ENCODE data around the gene LRCOL1. TPM values are rescaled to one million over a fixed set of nuclear protein-coding genes. Genes with fewer than 3 reads are reported as not detected.

The LRCOL1 gene
- total and polyA plus RNA-seq, 10 of the 15 experiments (the other 5 are each of a cell fraction or from before 2014, with no cell fraction given), result not detected

DNA sequence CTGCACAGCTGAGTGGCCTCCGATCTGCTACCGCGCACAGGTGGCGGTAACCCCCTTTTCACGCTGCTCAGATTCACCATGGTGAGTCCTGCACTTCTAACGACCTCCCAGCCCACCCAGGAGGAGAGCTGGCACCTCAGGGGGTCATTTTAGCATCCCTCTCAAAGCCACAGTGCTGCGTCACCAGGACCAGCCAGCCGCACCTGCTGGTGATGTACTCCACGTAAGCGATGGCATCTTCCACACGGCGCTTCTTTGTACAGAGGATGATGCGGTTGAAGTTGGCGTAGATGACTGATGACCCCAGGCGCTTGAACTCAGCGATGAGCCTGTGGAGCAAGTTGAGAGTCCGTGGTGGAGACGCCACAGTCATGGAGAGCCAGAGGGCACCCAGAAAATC, 27.4 kb upstream of the LRCOL1 start:
- Histone ChIP-seq H2AFZ (ENCODE audit: control insufficient read depth, low read depth, low read length) (no peak overlapping the region), H3K79me2 (ENCODE audit: control insufficient read depth, insufficient read depth, low read length) (no peaks in the 10 kb centered on the region), H3K27me3 (replicated peaks in 1 of 2; ENCODE audit: control insufficient read depth in 2 of 2, insufficient read depth in 2 of 2, low read length in 1 of 2) (no peaks in the 10 kb centered on the region), H3K36me3 (ENCODE audit: control insufficient read depth in 2 of 2, insufficient read depth in 2 of 2, low read length in 1 of 2) (peaks cover 29 to 48% of the 10 kb centered on the region in 2 experiments), H3K27ac (ENCODE audit: control insufficient read depth, insufficient read depth) (no peak overlapping the region), H3K9ac (ENCODE audit: control insufficient read depth, insufficient read depth, low read length) (no peak overlapping the region), H3K9me3 (replicated peaks; ENCODE audit: control insufficient read depth, insufficient read depth, low read length) (no peaks in the 10 kb centered on the region), H4K20me1 (ENCODE audit: control insufficient read depth, insufficient read depth) (no peaks in the 10 kb centered on the region), H3K4me1 (ENCODE audit: control insufficient read depth, insufficient read depth, low read length) (no peaks in the 10 kb centered on the region; the same call in 1 of the 2 replicates), H3K4me3 (no peak overlapping the region), H3K4me2 (ENCODE audit: control insufficient read depth, insufficient read depth) (no peak overlapping the region)
- FAIRE-seq, result no peak
- RAD21 ChIA-PET (ENCODE audit: unreplicated experiment), result no interaction called here
- no peak for DNase-seq (ENCODE audit: low read depth, low spot score)
- CTCF ChIA-PET, result interaction anchor here (1.0 kb wide), 1 partner anchor 9 kb away, joined by 4 read pairs; no protein-coding TSS in a partner anchor
- WGBS (ENCODE audit: insufficient coverage, insufficient replicate concordance, low lambda C conversion rate, missing lambda C conversion rate), result 88% methylated on average over 18 of the region's 18 CpGs
- in situ Hi-C loops (cut with MboI), result no loop called here
- POLR2A ChIA-PET, result no interaction called here
- SMC1A ChIA-PET (ENCODE audit: uncharacterized antibody, unreplicated experiment), result no interaction called here
- BruUV-seq (replicated peaks), result no TSS peak
- intact Hi-C loops (cut with micrococcal nuclease; ENCODE audit: unreplicated experiment), result no loop called here
- ATAC-seq, result no peak
- TF ChIP-seq MXI1 (IDR thresholded peaks at IDR 0.05; ENCODE audit: low read depth, low read length), result no peak
- no peak for TF ChIP-seq IKZF2 (IDR thresholded peaks at IDR 0.05)
- no peak for TF ChIP-seq NR2C2 (IDR thresholded peaks at IDR 0.05; ENCODE audit: borderline replicate concordance, control insufficient read depth, insufficient read length, low read depth)
- TF ChIP-seq ATF7 (IDR thresholded peaks at IDR 0.05; ENCODE audit: low read depth), result no peak
- TF ChIP-seq, protein P1, sequence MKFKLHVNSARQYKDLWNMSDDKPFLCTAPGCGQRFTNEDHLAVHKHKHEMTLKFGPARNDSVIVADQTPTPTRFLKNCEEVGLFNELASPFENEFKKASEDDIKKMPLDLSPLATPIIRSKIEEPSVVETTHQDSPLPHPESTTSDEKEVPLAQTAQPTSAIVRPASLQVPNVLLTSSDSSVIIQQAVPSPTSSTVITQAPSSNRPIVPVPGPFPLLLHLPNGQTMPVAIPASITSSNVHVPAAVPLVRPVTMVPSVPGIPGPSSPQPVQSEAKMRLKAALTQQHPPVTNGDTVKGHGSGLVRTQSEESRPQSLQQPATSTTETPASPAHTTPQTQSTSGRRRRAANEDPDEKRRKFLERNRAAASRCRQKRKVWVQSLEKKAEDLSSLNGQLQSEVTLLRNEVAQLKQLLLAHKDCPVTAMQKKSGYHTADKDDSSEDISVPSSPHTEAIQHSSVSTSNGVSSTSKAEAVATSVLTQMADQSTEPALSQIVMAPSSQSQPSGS (IDR thresholded peaks at IDR 0.05; ENCODE audit: low read length), result no peak
- TF ChIP-seq RAD21 (IDR thresholded peaks at IDR 0.05; ENCODE audit: insufficient read depth, low read depth, low read length), result no peak
- TF ChIP-seq, protein P2, sequence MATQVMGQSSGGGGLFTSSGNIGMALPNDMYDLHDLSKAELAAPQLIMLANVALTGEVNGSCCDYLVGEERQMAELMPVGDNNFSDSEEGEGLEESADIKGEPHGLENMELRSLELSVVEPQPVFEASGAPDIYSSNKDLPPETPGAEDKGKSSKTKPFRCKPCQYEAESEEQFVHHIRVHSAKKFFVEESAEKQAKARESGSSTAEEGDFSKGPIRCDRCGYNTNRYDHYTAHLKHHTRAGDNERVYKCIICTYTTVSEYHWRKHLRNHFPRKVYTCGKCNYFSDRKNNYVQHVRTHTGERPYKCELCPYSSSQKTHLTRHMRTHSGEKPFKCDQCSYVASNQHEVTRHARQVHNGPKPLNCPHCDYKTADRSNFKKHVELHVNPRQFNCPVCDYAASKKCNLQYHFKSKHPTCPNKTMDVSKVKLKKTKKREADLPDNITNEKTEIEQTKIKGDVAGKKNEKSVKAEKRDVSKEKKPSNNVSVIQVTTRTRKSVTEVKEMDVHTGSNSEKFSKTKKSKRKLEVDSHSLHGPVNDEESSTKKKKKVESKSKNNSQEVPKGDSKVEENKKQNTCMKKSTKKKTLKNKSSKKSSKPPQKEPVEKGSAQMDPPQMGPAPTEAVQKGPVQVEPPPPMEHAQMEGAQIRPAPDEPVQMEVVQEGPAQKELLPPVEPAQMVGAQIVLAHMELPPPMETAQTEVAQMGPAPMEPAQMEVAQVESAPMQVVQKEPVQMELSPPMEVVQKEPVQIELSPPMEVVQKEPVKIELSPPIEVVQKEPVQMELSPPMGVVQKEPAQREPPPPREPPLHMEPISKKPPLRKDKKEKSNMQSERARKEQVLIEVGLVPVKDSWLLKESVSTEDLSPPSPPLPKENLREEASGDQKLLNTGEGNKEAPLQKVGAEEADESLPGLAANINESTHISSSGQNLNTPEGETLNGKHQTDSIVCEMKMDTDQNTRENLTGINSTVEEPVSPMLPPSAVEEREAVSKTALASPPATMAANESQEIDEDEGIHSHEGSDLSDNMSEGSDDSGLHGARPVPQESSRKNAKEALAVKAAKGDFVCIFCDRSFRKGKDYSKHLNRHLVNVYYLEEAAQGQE (IDR thresholded peaks at IDR 0.05; ENCODE audit: low read depth, low read length), result no peak
- no peak for TF ChIP-seq MEF2B (IDR thresholded peaks at IDR 0.05; ENCODE audit: partially characterized antibody, poor library complexity, severe bottlenecking)
- no peak for TF ChIP-seq NFYB (IDR thresholded peaks at IDR 0.05; ENCODE audit: insufficient read depth, low read depth, low read length)
- no peak for TF ChIP-seq RFX5 (IDR thresholded peaks at IDR 0.05; ENCODE audit: low read depth, low read length)
- TF ChIP-seq, protein P3, sequence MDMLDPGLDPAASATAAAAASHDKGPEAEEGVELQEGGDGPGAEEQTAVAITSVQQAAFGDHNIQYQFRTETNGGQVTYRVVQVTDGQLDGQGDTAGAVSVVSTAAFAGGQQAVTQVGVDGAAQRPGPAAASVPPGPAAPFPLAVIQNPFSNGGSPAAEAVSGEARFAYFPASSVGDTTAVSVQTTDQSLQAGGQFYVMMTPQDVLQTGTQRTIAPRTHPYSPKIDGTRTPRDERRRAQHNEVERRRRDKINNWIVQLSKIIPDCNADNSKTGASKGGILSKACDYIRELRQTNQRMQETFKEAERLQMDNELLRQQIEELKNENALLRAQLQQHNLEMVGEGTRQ (IDR thresholded peaks at IDR 0.05; ENCODE audit: borderline replicate concordance, low read depth, low read length), result no peak
- TF ChIP-seq TCF12 (IDR thresholded peaks at IDR 0.05; ENCODE audit: low read depth, low read length), result no peak
- TF ChIP-seq, protein P4, sequence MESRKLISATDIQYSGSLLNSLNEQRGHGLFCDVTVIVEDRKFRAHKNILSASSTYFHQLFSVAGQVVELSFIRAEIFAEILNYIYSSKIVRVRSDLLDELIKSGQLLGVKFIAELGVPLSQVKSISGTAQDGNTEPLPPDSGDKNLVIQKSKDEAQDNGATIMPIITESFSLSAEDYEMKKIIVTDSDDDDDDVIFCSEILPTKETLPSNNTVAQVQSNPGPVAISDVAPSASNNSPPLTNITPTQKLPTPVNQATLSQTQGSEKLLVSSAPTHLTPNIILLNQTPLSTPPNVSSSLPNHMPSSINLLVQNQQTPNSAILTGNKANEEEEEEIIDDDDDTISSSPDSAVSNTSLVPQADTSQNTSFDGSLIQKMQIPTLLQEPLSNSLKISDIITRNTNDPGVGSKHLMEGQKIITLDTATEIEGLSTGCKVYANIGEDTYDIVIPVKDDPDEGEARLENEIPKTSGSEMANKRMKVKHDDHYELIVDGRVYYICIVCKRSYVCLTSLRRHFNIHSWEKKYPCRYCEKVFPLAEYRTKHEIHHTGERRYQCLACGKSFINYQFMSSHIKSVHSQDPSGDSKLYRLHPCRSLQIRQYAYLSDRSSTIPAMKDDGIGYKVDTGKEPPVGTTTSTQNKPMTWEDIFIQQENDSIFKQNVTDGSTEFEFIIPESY (IDR thresholded peaks at IDR 0.05), result no peak
